ENCODE data around the gene IL21R.

IL21R gene

DNA sequence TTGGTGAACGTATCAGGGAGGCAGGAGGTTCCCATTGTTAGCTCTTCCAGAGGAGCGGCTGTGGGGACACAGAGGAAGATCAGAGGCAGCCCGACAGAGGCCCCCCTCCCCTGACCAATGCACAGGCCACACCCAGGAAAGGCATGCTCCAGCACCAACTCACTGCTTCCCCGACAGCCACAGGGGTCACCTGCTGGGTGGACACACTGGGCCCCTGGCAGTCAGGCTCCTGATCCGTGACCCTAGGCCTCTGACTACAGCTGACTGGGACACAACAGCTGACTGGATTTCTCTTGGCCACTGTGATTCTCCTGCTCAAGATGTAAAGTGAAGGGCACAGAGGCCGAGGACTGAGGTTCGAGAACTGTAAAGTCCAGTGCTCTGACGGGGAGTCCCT lies 63.5 kb downstream of the IL21R start:
- no peak overlapping the region for H3K27ac ChIP-seq
- no peak for TF ChIP-seq ZFX (IDR thresholded peaks at IDR 0.05)
- TF ChIP-seq, protein P1, sequence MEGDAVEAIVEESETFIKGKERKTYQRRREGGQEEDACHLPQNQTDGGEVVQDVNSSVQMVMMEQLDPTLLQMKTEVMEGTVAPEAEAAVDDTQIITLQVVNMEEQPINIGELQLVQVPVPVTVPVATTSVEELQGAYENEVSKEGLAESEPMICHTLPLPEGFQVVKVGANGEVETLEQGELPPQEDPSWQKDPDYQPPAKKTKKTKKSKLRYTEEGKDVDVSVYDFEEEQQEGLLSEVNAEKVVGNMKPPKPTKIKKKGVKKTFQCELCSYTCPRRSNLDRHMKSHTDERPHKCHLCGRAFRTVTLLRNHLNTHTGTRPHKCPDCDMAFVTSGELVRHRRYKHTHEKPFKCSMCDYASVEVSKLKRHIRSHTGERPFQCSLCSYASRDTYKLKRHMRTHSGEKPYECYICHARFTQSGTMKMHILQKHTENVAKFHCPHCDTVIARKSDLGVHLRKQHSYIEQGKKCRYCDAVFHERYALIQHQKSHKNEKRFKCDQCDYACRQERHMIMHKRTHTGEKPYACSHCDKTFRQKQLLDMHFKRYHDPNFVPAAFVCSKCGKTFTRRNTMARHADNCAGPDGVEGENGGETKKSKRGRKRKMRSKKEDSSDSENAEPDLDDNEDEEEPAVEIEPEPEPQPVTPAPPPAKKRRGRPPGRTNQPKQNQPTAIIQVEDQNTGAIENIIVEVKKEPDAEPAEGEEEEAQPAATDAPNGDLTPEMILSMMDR (conservative IDR thresholded peaks at IDR 0.05) = no peak

DNA sequence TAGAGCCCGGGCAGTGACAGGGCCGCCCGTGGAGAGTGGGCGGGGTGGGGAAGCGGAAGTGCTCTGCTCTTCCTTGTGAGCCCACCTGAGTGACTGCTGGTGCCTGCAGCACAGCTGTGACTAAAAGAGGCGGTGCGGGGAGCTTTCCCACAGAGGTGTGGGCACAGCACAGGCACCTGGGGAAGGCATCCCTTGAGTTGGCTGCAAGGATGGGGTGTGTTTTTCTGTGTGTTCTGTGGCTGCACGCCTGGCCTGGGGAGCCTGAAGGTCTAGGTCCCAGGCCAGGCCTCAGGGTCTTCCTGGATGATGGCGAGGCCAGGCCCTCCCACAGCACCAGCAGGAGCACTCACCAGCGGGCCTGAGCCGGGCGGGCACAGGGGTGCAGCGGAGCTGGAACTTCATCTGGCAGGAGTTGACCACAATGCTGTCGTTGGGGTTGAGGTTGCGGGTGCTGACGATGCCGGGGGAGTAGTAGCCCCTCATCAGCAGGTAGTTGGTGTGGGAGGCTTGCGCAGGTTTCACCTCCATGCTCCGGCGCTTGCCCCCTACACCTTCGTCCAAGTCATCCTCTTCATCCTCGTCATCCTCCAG lies 67.1 kb downstream of the IL21R start:
- no peak overlapping the region for H3K27ac ChIP-seq
- no peak for TF ChIP-seq ZFX (IDR thresholded peaks at IDR 0.05)
- TF ChIP-seq, protein P1 (conservative IDR thresholded peaks at IDR 0.05) = no peak

DNA sequence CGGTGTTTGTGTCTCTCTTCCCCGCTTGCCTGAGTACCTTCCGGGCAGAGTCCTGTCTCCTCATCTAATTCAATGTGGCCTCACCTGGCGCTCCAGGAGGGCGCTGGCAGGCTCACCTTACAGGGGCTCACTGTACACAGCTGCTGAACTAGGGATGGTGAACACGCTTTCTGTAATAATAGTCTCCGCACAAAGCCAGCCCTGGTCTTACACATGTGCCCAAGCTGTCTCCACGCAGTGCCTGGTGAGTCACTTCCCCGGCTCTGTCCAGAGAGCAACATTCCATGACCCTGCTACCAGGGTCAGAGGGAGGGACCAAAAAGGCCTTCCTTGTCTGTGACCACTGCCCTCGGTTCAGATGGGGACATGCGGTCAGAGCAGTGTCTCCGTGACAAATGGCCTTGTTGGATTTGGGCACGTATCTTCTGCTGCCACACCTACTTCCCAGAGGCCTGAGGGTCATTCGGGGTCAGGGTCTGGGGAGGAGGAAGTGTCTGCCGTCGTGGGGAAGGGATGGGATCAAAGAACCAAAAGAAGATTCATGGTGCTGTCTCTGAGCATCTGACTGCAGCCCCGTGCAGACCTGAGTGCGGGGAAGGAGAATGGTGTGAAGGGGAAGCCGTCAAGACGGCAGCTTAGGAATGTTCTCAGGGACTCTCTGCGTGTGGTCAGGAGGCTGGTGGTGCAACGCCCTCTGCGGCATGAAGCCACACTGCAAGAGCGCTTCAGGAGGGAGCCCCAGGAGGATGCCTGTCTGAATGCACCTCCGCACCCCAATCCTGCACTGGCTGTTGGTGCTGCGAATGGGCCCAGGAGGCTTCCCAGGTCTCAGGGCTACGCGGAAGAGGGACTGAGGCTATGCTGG lies 68.8 kb downstream of the IL21R start:
- TF ChIP-seq, protein P1 (conservative IDR thresholded peaks at IDR 0.05) = no peak
- TF ChIP-seq ZFX (IDR thresholded peaks at IDR 0.05) = no peak
- no peak overlapping the region for H3K27ac ChIP-seq

DNA sequence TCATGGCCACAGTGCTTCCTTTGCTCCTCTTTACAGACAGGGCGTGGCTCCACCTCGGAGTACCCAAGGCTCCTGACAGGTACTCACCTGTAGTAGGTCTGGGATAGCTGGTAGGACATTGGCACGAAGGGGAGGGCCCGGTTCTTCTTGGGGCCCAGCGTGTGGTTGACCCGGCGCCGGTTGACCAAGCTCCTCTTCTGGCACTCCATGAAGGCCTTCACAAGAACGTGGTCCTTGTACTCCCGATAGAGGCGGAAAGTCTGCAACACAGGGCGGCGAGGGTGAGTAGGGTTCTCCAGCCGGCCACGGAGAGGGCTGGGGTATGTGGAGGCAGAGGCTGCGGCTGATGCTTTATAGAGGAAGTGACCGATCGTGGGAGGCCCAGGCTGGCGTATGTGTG lies 69.7 kb downstream of the IL21R start:
- no peak for TF ChIP-seq ZFX (IDR thresholded peaks at IDR 0.05)
- TF ChIP-seq, protein P1 (conservative IDR thresholded peaks at IDR 0.05) = no peak
- no peak overlapping the region for H3K27ac ChIP-seq

DNA sequence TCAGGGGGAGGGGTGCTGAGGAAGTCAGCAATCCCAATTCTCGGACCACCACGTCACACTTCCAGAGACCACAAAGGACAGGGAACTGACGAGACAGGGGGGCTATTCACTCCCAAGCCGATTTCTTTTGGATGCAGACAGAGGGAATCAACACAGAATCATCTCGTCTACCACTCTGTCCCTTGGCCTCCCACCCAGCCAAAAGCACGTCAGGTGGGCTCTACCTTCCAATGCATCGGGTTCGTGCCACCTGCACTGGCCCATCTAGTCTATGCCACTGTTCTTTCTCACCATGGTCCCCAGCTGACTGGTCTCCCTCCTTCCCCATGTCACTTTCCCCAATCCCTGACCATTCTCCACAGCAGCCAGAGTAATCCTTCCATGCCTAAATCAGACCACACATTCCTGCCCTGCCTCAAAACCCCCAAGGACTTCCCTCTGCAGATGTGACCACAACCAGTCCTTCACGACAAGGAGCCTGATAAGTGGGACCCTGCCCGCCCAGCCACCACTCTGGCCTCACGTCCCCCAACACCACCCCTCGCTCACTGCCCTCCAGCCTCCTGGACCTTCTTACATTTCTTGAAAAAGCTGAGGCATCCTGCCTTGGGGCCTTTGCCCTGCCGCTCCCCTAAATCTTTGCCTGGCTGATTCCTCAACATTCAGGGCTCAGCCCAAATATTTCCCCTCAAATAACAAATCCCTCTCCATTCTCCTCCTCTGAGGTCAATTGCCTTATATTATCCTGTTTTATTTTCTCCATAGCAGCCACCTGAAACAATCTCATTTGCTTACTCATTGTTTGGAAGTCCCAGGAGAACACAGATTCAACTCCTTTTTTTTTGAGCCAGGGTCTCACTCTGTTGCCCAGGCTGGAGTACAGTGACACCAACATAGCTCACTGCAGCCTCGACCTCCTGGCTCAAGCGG lies 70.4 kb downstream of the IL21R start:
- H3K27ac ChIP-seq = no peak overlapping the region
- TF ChIP-seq, protein P1 (conservative IDR thresholded peaks at IDR 0.05) = no peak
- TF ChIP-seq ZFX (IDR thresholded peaks at IDR 0.05) = no peak

DNA sequence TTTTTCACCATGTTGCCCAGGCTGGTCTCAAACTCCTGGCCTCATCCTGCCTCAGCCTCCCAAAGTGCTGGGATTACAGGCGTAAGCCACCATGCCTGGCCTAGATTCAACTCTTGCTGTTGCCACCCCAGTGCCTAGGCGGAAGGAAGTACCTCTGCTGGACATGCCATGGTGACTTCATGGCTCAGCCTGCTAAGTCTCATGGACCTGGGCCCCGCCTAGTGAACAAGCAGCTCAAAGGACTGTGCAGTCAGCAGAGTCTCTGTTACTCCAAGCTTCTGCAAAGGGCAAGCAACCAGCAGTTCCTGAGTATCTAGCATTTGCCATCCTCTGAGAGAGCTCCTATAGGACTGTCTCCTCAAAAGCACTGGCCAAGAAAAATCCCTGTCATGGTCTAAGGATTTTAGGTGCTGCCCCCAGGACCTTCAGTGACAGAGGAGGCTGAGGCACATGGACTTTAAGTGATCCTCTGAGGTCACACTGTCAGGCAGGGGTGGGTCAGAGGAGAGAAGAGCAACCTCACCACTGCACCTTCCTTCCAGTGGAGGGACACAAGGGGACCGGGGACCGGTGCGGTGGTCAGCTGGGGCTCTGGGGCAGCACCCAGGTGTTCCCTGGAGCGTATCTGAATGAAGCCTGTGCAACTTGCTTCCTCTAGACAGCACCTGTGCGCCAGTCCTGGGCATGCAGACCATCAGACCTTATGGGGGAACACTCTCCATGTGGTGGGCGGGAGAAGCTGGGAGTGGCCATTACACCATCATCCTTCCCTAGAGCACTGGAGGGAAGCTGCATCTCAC lies 71.3 kb downstream of the IL21R start:
- H3K27ac ChIP-seq = no peak overlapping the region
- TF ChIP-seq, protein P1 (conservative IDR thresholded peaks at IDR 0.05) = no peak
- TF ChIP-seq ZFX (IDR thresholded peaks at IDR 0.05) = no peak
